Measurements from ENCODE around the gene MEGF9.
A peak's percentile ranks its signal among the peaks of the same experiment; 100 is the strongest.
"Not testable (repeated sequence)": the region's sequence is repeated elsewhere in the genome, so short reads cannot be mapped to it uniquely, and the experiment has no call there.

Gene MEGF9

DNA sequence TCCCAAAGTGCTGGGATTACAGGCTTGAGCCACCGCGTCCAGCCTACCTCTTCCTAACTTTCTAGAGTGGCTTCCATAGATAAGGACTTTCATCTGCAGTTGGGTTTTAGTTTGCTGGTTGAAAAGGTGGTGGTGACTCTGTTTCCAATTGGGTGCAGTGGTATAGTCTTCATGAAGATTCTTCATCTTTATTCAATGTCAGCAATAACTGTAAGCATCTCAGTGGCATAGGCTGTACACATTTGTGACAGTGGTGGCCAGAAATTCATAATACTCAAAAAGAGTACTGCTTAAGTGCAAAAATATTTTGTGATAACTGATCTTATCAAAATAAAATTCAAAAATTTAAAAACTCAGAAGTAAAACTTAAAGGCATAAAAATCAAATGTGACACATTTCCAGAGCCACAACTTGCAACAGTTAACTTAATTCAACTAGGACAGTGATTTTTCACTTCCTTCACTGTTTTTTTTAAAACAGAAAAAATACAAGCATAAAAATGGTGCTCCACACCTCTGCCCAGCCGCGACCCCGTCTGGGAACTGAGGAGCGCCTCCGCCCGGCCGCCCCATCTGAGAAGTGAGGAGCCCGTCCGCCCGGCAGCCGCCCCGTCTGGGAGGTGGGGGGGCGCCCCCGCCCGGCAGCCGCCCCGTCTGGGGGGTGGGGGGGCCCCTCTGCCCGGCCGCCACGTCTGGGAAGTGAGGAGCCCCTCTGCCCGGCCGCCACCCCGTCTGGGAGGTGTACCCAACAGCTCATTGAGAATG lies 77.9 kb downstream of the MEGF9 start:
- in situ Hi-C loops (cut with MboI; ENCODE audit: low pct_unique_long_range_greater_than_20kb, low sequenced_read_pairs): no loop called here
- no peak for DNase-seq

- no peak for DNase-seq
- in situ Hi-C loops (cut with MboI; ENCODE audit: low pct_unique_long_range_greater_than_20kb, low sequenced_read_pairs): no loop called here
Observed at GRCh38 chr9:120635011-120635410, 79.3 kb downstream of the MEGF9 start.

GRCh38 chr9:120630333-120630732 lies 83.9 kb downstream of the MEGF9 start:
- in situ Hi-C loops (cut with MboI; ENCODE audit: low pct_unique_long_range_greater_than_20kb, low sequenced_read_pairs): no loop called here
- no peak for DNase-seq

DNA sequence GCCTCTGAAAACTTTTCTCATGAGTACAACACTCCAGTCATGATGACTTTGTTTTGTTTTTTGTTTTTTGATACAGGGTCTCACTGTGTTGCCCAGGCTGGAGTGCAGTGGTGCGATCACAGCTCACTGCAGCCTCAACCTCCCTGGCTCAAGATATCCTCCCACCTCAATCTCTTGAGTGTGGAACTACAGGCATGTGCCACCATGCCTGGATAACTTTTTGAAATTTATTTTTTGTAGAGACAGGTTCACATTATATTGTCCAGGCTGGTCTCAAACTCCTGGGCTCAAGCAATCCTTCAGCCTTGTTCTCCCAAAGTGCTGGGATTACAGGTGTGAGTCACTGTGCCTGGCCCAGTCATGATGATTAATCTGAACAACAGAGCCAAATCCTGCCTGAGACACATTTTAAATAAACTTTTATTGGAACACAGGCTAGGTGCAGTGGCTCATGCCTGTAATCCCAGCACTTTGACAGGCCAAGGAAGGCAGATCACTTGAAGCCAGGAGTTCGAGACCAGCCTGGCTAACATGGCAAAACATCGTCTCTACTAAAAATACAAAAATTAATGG lies 85.3 kb downstream of the MEGF9 start:
- DNase-seq; in situ Hi-C loops (cut with MboI; ENCODE audit: low pct_unique_long_range_greater_than_20kb, low sequenced_read_pairs): not testable (repeated sequence)

- no peak for DNase-seq
- in situ Hi-C loops (cut with MboI; ENCODE audit: low pct_unique_long_range_greater_than_20kb, low sequenced_read_pairs): no loop called here
Observed at GRCh38 chr9:120628207-120628924, 85.9 kb downstream of the MEGF9 start.

- DNase-seq: no peak
- in situ Hi-C loops (cut with MboI; ENCODE audit: low pct_unique_long_range_greater_than_20kb, low sequenced_read_pairs): no loop called here
Observed at GRCh38 chr9:120627073-120627472, 87.2 kb downstream of the MEGF9 start.

- in situ Hi-C loops (cut with MboI; ENCODE audit: low pct_unique_long_range_greater_than_20kb, low sequenced_read_pairs): no loop called here
- no peak for DNase-seq
Observed at GRCh38 chr9:120626512-120626911, 87.8 kb downstream of the MEGF9 start.

- in situ Hi-C loops (cut with MboI; ENCODE audit: low pct_unique_long_range_greater_than_20kb, low sequenced_read_pairs): no loop called here
- DNase-seq: no peak
Observed at GRCh38 chr9:120625222-120625621, 89.0 kb downstream of the MEGF9 start.

- in situ Hi-C loops (cut with MboI; ENCODE audit: low pct_unique_long_range_greater_than_20kb, low sequenced_read_pairs): no loop called here
- DNase-seq: no peak
Observed at GRCh38 chr9:120622790-120623189, 91.5 kb downstream of the MEGF9 start.

DNA sequence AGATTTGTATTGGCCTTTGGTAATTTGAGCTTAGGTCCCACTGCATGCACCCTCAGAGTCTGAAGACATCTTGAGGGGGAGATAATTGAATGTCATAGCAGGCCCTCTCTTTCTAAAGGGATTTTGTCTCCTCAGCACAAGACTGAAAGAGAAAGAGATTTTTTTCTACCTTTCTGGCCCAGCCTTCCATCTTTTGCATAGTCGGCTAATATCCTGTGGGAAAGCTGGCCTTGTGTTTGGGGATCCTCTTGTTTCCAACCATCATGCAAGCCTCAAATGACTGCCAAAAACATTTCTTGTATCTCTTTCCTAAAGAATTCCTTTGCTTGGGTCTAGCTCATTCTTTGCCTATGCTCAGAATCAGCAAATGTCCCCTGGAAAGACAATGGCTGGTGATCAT lies 92.3 kb downstream of the MEGF9 start:
- in situ Hi-C loops (cut with MboI; ENCODE audit: low pct_unique_long_range_greater_than_20kb, low sequenced_read_pairs): no loop called here
- DNase-seq: no peak

DNA sequence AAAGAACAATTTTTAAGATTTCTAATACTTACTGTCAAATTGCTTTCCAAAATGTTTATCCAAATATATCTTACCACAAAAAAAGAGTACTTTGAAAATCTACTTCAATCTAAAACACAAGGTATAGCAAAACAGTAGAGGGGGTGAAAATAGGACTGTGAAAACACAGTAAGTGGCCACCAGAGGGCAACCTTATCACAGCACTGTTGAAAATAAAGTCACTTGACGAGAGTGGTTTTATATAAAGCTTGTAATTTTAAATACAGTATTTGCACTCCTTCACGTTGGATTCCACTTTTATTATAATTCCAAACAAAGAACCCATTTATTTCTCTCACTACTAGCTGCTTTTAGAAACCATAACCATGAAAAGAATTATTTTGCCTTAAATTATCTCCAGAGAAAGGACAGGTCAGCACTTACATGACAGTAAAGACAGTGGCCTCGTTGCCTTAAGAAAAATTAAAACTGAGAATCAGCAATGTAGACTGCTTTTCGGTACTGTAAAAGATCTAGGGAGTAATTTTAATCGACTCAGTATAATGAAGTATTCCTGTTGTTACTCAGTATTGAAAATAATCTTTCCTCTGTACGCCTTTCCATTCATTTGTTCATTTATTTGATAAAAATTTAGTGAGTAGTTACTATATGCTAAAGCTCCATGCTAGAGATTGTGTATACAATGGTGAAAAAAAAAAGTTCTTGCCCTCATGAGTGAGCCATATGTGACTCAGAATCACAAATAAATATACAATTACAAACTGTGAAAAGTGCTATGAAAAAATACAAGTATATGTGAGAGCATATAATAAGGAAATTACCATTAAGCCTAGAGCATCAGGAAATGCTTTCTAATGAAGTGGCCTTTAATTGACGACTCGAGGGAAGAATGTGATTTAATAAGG lies 94.3 kb downstream of the MEGF9 start:
- in situ Hi-C loops (cut with MboI; ENCODE audit: low pct_unique_long_range_greater_than_20kb, low sequenced_read_pairs): no loop called here
- peak; percentile 85 for DNase-seq

DNA sequence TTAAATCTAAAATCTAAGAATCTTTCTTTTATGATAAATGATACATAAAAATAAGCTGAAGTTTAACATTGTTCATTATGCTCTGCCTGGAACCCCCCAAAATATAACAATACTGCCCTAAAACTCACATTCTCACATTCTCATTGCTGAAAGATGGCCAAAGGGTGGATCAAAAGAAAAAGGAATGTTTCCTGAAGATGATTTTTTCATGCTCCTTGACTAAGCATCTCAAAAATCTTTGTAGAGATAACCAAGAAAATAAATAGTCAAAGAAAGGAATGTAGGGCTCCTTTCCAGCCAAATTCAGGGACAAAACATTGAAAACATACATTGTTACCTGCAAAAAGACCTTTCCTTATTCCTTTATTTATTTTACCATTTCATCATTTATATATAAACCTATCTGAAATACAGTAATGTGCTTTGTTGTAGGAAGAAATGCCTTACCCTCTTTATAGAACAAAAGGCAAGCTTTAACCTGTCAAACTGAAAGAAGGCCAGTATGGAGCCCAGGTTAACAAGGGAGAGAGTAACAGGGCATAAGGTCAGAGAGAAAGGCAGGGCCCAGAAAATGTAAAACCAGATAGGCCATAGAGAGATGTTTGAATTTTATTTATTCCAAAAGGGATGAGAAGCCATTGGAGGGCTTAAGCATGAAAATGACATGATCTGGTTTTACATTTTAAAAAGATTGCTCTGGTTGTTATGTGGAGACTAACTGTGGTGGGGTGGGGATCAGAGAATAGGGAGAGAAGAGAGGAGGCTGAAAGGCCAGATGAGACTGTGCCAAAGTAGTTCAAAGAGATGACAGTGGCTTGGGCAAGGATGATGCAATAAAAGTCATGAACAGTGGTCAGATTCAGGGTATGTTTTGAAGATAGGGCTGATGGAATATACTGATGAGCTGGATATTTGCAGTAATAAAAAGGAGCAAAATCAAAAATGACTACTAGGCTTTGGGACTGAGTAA lies 97.0 kb downstream of the MEGF9 start:
- DNase-seq: no peak
- in situ Hi-C loops (cut with MboI; ENCODE audit: low pct_unique_long_range_greater_than_20kb, low sequenced_read_pairs): no loop called here

DNA sequence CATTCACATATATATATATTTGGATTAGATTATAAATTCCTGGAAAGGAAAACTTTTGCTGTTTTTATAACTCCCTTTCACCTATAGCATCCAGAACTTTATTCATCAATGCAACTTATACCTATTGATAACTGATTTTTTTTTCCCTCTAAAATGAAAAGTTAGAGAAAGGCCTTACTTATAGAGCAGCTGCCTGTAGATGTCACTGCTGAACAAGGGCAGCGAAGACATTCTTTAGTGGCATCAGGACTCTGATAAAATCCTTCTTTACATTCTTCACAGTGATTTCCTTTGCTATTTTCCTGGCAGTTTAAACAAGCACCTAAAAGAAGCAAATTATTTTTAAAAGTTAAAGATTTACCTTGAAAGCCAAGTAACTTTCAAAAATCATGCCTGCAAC lies 102.1 kb downstream of the MEGF9 start:
- no peak for DNase-seq
- in situ Hi-C loops (cut with MboI; ENCODE audit: low pct_unique_long_range_greater_than_20kb, low sequenced_read_pairs): no loop called here

DNA sequence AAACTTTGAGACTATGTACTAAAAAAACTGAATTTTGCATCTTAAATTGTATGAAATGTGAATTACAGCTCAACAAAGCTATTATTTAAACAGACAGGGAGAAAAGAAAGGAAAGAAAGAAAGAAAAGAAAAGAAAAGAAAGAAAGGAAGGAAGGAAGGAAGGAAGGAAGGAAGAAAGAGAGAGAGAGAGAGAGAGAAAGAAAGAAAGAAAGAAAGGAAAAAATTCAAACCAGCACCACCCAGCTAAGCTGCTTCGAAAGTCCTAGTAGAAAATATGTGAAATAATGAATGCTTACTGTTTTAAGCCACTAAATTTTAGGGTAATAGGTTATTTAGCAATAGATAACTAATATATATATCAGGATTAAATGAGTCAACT lies 102.6 kb downstream of the MEGF9 start:
- DNase-seq: no peak
- in situ Hi-C loops (cut with MboI; ENCODE audit: low pct_unique_long_range_greater_than_20kb, low sequenced_read_pairs): no loop called here

GRCh38 chr9:120610975-120611689 lies 103.1 kb downstream of the MEGF9 start:
- in situ Hi-C loops (cut with MboI; ENCODE audit: low pct_unique_long_range_greater_than_20kb, low sequenced_read_pairs): no loop called here
- DNase-seq: peak; percentile 27

- in situ Hi-C loops (cut with MboI; ENCODE audit: low pct_unique_long_range_greater_than_20kb, low sequenced_read_pairs): no loop called here
- DNase-seq: no peak
Observed at GRCh38 chr9:120609636-120610035, 104.6 kb downstream of the MEGF9 start.

DNA sequence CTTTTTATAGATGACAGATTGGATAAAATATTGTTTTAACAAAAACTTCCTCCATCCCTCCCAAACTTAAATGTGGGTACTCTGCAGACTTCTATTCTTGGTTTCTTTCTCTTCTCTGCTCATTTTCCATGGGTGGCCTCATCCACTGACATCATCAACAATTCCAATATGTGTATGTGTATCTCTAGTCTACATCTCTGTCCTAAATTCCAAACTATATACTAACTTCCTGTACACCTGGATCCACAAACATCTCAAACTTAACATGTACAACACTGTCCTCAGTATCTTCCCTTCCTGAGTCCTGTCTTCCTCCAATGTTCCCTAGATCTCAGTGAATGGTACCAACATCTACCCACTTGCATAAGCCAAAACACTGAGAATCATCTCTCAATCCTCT lies 105.8 kb downstream of the MEGF9 start:
- in situ Hi-C loops (cut with MboI; ENCODE audit: low pct_unique_long_range_greater_than_20kb, low sequenced_read_pairs): no loop called here
- DNase-seq: no peak

DNA sequence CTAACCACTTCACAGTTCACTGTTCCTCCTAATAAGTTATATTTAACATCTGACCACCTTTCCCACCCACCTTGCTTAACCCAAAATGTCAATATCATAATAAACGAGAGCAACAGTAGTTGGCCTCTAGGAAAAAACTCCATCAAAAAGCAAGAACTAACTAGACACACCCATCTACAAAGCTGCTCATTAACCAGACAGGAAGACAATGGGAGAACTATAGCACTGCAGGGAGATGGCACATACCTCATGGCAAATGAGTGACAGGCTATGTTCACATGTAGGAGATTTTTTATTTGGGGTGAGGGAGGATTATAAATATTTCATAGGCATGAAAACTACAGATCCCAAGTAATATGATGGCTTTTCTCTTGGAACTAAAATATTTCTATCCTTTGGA lies 110.7 kb downstream of the MEGF9 start:
- in situ Hi-C loops (cut with MboI; ENCODE audit: low pct_unique_long_range_greater_than_20kb, low sequenced_read_pairs): no loop called here

More for the DNA sequence above, 110.7 kb downstream of the MEGF9 start:
- no peak for DNase-seq

Data from KBM-7 (cell line).